Measurements from ENCODE around the gene LLCFC1.

GRCh38 chr7:142917447-142917846 lies 21.8 kb upstream of the LLCFC1 start:
- TF ChIP-seq CTCF (conservative IDR thresholded peaks at IDR 0.05; ENCODE audit: low read depth, low read length) (no peak), EZH2phosphoT487 (IDR thresholded peaks at IDR 0.05; ENCODE audit: borderline replicate concordance, low read length) (no peak)

All from PC-3 (cell line).